Aorta (tissue), 5 donors: ENCODE results near the gene NHSL1. TPM values are rescaled to one million over a fixed set of nuclear protein-coding genes. Genes with fewer than 3 reads are reported as not detected.

Experiments used
- ATAC-seq: fragments of 200-7000 bp; cut with Tn5 transposase; one replicate; pipeline ENCODE4 v1.9.1; 2022; ENCODE audit warnings: moderate library complexity; ENCODE audit not compliant: low FRiP score
- DNase-seq, 2 donors: peaks; one replicate each; pipeline ENCODE4 v3.0.0-alpha.2; 2020
- H3K27ac ChIP-seq, 2 donors: one replicate each; pipeline ENCODE4 v1.5.1; 2013; ENCODE audit warnings: low read length in 2 of 2, mild to moderate bottlenecking in 2 of 2, moderate library complexity in 2 of 2, control low read depth in 1 of 2, inconsistent platforms in 1 of 2, low read depth in 1 of 2
- H3K27me3 ChIP-seq, 2 donors: one replicate each; pipeline ENCODE4 v1.6.1; 2013; ENCODE audit warnings: control low read depth in 1 of 2, low read length in 1 of 2, mild to moderate bottlenecking in 1 of 2, moderate library complexity in 1 of 2; ENCODE audit not compliant: insufficient read depth in 2 of 2, control insufficient read depth in 1 of 2
- H3K36me3 ChIP-seq, 2 donors: one replicate each; pipeline ENCODE4 v1.6.1; 2013; ENCODE audit warnings: control low read depth in 1 of 2, low read length in 1 of 2, mild to moderate bottlenecking in 1 of 2; ENCODE audit not compliant: insufficient read depth in 2 of 2, control insufficient read depth in 1 of 2
- H3K4me1 ChIP-seq, 2 donors: one replicate each; pipeline ENCODE4 v1.6.1; 2013; ENCODE audit warnings: low read length in 2 of 2, control low read depth in 1 of 2, mild to moderate bottlenecking in 1 of 2, moderate library complexity in 1 of 2; ENCODE audit not compliant: insufficient read depth in 2 of 2, control insufficient read depth in 1 of 2
- H3K4me3 ChIP-seq, 2 donors: one replicate each; pipeline ENCODE4 v1.5.1; 2013; ENCODE audit warnings: low read length in 2 of 2, control low read depth in 1 of 2, mild to moderate bottlenecking in 1 of 2
- H3K9me3 ChIP-seq: one replicate; pipeline ENCODE4 v1.6.1; 2013; ENCODE audit warnings: mild to moderate bottlenecking, low read length; ENCODE audit not compliant: control insufficient read depth
- WGBS, 2 donors: extraction: QIAGEN DNeasy Blood & Tissue Kit; methylation state at CpG; one replicate each; pipeline ENCODE4 v1.1.7; 2013; 5-methylcytosine and 5-hydroxymethylcytosine counted together
- intact Hi-C, 2 donors: fragments of 100-400 bp; cut with DNase I; formaldehyde crosslinking; loops; one replicate each; pipeline versions ENCODE4 v1.14.2 to v1.15.0; 2022
- polyA plus RNA-seq, 2 donors: library from polyadenylated mRNA; stranded (reverse); fragments of 200-250 nt; gene quantifications; one replicate each; pipeline ENCODE4 v1.2.3, GENCODE V29; 2013
- total RNA-seq, 2 donors: library from RNA; stranded (reverse); fragmentation: NEBNext Ultra II Directional; extraction: Animal tissue kit (Norgen Biotek cat#: 25700); gene quantifications; one replicate each; pipeline ENCODE4 v1.2.1, GENCODE V29; 2021
- donor health status: healthy with polysubstance abuse.
- donor health status: Bipolar disorder and iron deficiency.
- donor health status: DM: no; HTN: no; CAD: no.
- donor health status: DM: no; HTN: no; CAD: no.
- donor health status: DM: yes; HTN: yes; CAD: no.

The NHSL1 gene
- total and polyA plus RNA-seq, 4 donors = 0.56 to 25.2 (median 8.1) TPM

- no peak for ATAC-seq
- Histone ChIP-seq H3K36me3 (no peaks in the 10 kb centered on the region), H3K9me3 (peaks cover 2% of the 10 kb centered on the region), H3K4me1 (no peaks in the 10 kb centered on the region), H3K4me3 (no peak overlapping the region), H3K27me3 (no peaks in the 10 kb centered on the region), H3K27ac (no peak overlapping the region)
- WGBS, 2 donors = 92 to 93% methylated on average over 3 of the region's 3 CpGs
- DNase-seq = no peak
- intact Hi-C loops = no loop called here
Observed at GRCh38 chr6:138484018-138484731, 15.1 kb downstream of the NHSL1 start.

- no peaks in the 10 kb centered on the region for H3K27me3 ChIP-seq
- WGBS, 2 donors = 96 to 97% methylated on average over 3 of the region's 3 CpGs
- intact Hi-C loops = no loop called here
- H3K4me3 ChIP-seq = no peak overlapping the region
- ATAC-seq (no peak), DNase-seq (no peak)
- H3K36me3 ChIP-seq = no peaks in the 10 kb centered on the region
- no peak overlapping the region for H3K27ac ChIP-seq
- H3K9me3 ChIP-seq = peaks cover 2% of the 10 kb centered on the region
- no peaks in the 10 kb centered on the region for H3K4me1 ChIP-seq
Observed at GRCh38 chr6:138482816-138483215, 16.5 kb downstream of the NHSL1 start.

GRCh38 chr6:138480279-138480949 lies 18.9 kb downstream of the NHSL1 start:
- H3K27ac ChIP-seq = no peak overlapping the region
- no peak overlapping the region for H3K4me3 ChIP-seq
- H3K36me3 ChIP-seq = no peaks in the 10 kb centered on the region
- peaks cover 2% of the 10 kb centered on the region for H3K9me3 ChIP-seq
- no peak for ATAC-seq
- WGBS, 2 donors = 89 to 92% methylated on average over 6 of the region's 6 CpGs
- no peaks in the 10 kb centered on the region for H3K4me1 ChIP-seq
- intact Hi-C loops = no loop called here
- no peaks in the 10 kb centered on the region for H3K27me3 ChIP-seq
- DNase-seq = no peak

- no peak for ATAC-seq
- H3K4me1 ChIP-seq = no peaks in the 10 kb centered on the region
- no peak overlapping the region for H3K4me3 ChIP-seq
- DNase-seq = no peak
- H3K36me3 ChIP-seq = no peaks in the 10 kb centered on the region
- intact Hi-C loops = no loop called here
- no peak overlapping the region for H3K27ac ChIP-seq
- H3K9me3 ChIP-seq = peaks cover 2% of the 10 kb centered on the region
- H3K27me3 ChIP-seq = no peaks in the 10 kb centered on the region
- WGBS, 2 donors = 85 to 93% methylated on average over 4 of the region's 4 CpGs
Observed at GRCh38 chr6:138477913-138478539, 21.3 kb downstream of the NHSL1 start.

- Histone ChIP-seq H3K36me3 (no peaks in the 10 kb centered on the region), H3K4me3 (no peak overlapping the region), H3K9me3 (no peaks in the 10 kb centered on the region), H3K27me3 (no peaks in the 10 kb centered on the region), H3K27ac (no peak overlapping the region), H3K4me1 (no peaks in the 10 kb centered on the region)
- DNase-seq = no peak
- intact Hi-C loops = no loop called here
- no peak for ATAC-seq
Observed at GRCh38 chr6:138476116-138476515, 23.2 kb downstream of the NHSL1 start.

GRCh38 chr6:138473144-138473543 lies 26.1 kb downstream of the NHSL1 start:
- H3K27ac ChIP-seq = no peak overlapping the region
- H3K4me3 ChIP-seq = no peak overlapping the region
- no peaks in the 10 kb centered on the region for H3K36me3 ChIP-seq
- no peaks in the 10 kb centered on the region for H3K27me3 ChIP-seq
- H3K4me1 ChIP-seq = no peaks in the 10 kb centered on the region
- 92 to 99% methylated on average over 9 of the region's 9 CpGs for WGBS, 2 donors
- DNase-seq (no peak), ATAC-seq (no peak)
- no peaks in the 10 kb centered on the region for H3K9me3 ChIP-seq
- intact Hi-C loops = no loop called here

GRCh38 chr6:138468320-138469015 lies 30.8 kb downstream of the NHSL1 start:
- intact Hi-C loops = no loop called here
- ATAC-seq (no peak), DNase-seq (no peak)

GRCh38 chr6:138467901-138468300 lies 31.4 kb downstream of the NHSL1 start:
- H3K36me3 ChIP-seq = no peaks in the 10 kb centered on the region
- no peak overlapping the region for H3K27ac ChIP-seq
- H3K4me1 ChIP-seq = no peaks in the 10 kb centered on the region
- no peaks in the 10 kb centered on the region for H3K27me3 ChIP-seq
- DNase-seq (no peak), ATAC-seq (no peak)
- no peak overlapping the region for H3K4me3 ChIP-seq
- H3K9me3 ChIP-seq = no peaks in the 10 kb centered on the region
- intact Hi-C loops = no loop called here

More at GRCh38 chr6:138468320-138469015, 30.8 kb downstream of the NHSL1 start:
- Histone ChIP-seq H3K4me3 (no peak overlapping the region), H3K4me1 (no peaks in the 10 kb centered on the region), H3K36me3 (no peaks in the 10 kb centered on the region), H3K27me3 (no peaks in the 10 kb centered on the region), H3K27ac (no peak overlapping the region), H3K9me3 (no peaks in the 10 kb centered on the region)
- WGBS, 2 donors = 94 to 95% methylated on average over 9 of the region's 9 CpGs
